ENCODE data around the gene MAG. TPM values are rescaled to one million over a fixed set of nuclear protein-coding genes. Genes with fewer than 3 reads are reported as not detected.

MAG gene
- total RNA-seq, 1 donor from 2014 or later = 0.81 TPM

DNA sequence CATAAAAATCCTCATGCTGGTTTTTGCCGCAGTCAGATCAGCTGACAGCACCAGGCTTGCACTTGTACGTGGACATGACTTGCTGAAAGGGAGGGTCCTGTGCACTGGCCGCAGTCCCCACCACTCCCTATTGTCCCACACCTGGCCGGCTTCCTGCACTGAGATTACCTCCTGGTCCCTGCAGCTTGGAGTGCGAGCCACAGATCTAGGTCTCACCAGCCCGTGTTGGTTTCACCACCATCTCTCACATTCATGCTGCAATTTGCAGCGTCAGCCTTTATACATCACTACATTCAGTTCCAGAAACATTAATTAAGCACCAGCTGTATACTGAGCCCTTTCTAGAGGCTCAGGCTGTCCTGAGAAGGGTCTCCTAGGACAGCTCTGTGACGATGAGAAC lies 22.1 kb downstream of the MAG start:
- DNase-seq (ENCODE audit: low spot score) (no peak), ATAC-seq (no peak)

DNA sequence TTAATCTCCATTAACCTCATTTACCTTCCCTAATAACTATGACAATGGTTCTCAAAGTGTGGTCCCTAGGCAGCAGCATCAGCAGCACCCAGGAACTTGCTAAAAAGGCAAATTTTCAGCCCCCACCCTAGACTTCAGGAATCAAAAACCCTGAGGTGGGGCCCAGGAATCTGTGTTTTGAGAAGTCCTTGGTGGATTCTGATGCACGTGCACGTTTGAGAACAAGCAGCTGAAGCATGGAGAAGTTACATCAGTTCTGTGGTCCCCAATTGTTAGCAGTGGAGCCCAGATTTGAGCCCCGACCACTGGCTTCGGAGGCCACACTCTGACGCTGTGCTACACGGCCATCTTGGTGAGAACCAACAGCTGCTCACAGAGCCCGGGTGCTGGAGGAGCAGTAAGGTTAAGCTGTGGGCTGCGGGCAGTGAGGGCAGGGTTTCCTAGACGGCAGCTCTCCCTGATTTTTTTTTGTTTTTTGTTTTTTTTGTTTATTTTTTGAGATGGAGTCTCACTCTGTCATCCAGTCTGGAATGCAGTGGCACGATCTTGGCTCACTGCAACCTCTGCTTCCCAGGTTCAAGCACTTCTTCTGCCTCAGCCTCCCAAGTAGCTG lies 23.0 kb downstream of the MAG start:
- DNase-seq (ENCODE audit: low spot score) (no peak), ATAC-seq (no peak)

DNA sequence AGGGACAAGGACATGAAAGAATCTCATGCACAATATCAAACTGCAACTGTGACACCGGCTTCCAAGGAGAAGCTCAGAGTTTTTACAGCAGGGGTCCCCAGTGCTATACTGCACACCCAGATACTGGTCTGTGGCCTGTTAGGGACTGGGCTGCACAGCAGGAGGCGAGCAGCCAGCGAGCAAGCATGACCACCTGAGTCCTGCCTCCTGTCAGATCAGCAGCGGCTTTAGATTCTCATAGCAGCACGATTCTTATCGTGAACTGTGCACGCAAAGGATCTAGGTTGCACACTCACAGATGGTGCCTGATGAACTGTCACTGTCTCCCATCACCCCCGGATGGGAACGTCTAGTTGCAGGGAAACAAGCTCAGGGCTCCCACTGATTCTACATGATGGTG lies 23.9 kb downstream of the MAG start:
- no peak for DNase-seq (ENCODE audit: low spot score)
- ATAC-seq = no peak

DNA sequence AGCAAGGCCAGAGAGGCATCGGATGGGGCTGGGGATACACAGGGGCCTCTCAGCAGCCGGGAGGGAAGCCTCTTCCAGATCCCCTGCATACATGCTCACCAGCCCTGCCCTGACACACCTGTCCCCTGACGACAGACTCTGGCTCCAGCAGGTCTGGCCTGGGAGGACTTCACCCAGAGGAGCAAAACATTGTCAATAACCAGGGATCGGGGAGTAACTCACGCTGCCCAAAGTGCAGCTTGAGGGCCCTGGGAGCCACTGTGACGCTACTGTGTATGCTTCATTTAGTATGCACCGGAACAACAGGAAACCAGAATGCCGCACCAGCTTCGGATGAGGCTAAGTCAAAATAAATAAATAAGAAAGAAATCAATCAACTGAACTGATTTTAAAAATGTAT lies 24.6 kb downstream of the MAG start:
- DNase-seq (ENCODE audit: low spot score) (no peak), ATAC-seq (peak; percentile 62)

DNA sequence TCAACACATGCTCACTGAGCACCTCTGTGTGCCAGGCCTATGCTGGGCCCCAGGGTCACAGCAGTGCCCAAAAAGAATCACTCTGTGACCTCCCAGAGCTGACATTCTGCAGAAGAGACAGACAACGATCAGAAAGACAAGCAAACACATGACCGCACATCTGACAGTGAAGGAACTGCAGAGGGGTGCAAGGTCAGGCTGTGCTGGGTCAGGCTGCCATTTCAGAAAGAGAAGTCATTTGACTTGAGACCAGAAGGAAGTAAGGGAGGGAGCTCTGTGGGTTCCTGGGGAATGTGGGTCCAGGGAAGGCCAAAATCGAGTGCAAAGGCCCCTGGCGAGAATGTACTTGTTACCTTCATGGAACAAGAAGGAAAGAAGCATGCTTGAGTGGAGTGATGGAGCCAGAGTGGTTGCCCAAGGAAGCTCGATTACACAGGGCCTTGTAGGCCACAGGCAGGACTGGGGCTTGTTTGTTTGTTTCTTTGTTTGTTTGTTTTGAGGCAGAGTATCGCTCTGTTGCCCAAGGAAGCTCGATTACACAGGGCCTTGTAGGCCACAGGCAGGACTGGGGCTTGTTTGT lies 25.6 kb downstream of the MAG start:
- ATAC-seq (peak; percentile 20), DNase-seq (ENCODE audit: low spot score) (no peak)

DNA sequence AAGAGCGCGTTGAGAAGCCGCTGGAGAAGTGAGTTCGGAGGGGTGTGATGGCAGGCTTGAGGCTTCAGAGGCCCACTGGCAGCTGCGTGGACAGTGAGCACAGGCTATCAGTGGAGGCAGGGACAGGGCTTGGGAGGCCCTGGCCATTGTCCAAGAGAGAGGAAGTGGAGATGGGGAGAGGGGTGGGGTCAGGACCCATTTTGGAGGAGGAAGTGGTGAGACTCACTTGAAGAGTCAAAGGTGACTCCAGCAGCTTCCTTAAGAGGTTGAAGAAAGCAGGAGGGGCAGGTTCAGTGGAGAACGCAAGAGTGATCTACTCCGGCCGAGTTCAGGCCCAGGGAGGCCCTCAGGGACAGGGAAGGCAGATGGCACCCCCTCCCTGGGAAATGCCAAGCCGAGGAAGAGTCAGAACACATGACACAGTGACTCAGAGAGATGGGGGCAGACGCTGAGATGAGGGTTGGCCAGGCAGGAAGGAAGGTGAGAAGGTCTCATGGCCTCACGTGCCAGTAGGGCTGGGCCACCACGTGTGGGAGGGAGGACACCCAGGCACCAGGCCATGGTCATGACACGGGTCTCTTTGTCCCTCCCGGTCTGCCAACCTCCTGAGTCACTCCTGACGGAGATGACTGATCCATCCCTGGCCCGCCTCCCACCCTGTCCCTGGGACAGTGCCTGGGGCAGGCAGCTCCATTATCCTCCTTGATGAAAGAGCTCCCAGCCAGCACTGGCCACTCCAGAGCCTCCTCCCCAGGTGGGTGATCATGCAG lies 26.9 kb downstream of the MAG start:
- DNase-seq (ENCODE audit: low spot score) = peak; percentile 61
- ATAC-seq = peak; percentile 62

DNA sequence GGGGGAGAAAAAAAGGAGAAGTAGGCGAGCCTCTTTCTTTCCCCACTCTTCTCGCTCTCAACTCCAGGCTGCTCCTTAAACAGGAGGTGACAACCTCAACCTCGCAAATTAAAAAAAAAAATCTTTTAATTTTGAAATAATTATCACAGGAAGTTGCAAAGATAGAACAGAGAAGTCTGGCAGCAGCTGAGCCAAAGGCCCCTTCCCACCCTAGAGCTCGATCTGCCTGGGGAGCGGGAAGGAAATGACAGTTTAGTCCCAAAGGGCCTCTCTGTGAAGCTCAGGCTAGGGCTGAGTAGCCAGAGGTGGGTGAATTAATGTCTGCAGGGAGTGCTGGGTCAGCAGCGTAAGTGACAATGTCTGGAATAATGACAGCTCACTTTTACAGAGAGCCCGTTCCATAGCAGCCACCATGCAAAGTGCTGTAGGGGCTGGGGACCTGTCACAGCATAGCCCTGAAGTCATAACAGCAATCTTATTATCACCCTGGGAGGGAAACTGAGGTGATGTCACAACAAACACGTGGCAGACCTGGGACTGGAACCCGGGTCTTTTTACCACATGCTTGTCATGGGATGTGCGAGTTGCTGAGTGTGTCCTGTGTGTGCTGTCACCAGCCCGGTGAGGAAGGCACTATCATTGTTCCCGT lies 28.2 kb downstream of the MAG start:
- ATAC-seq (peak; percentile 45), DNase-seq (ENCODE audit: low spot score) (no peak)

DNA sequence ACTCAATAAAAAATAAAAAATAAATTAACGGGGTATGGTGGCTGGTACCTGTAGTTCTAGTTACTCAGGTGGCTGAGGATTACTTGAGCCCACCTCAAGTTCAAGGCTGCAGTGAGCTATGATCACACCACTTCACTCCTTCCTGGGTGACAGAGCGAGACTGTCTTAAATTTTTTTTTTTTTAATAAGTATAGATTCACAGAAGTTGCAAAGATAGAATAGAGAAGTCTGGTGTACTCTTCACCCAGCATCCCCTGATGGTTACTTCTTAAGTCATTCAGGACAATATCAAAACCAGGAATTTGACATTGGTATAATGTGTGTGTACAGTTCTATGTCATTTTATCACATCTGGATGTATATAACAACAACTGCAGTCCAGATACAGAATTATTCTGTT lies 29.3 kb downstream of the MAG start:
- ATAC-seq (no peak), DNase-seq (ENCODE audit: low spot score) (no peak)

DNA sequence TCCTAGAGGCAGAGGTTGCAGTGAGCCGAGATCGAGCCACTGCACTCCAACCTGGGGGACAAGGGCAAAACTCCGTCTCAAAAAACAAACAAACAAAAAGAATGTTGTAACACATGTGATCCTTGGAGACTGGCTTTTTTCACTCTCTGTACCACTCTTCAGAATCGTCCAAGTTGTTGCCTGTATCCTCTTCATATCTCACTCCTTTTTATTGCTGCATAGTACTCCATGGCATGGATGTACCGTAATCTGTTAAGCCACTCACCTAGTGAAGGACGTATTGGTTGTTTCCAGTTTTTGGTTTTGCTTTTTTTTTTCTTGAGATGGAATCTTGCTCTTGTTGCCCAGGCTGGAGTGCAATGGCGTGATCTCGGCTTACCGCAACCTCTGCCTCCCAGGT lies 30.1 kb downstream of the MAG start:
- no peak for ATAC-seq
- no peak for DNase-seq (ENCODE audit: low spot score)

DNA sequence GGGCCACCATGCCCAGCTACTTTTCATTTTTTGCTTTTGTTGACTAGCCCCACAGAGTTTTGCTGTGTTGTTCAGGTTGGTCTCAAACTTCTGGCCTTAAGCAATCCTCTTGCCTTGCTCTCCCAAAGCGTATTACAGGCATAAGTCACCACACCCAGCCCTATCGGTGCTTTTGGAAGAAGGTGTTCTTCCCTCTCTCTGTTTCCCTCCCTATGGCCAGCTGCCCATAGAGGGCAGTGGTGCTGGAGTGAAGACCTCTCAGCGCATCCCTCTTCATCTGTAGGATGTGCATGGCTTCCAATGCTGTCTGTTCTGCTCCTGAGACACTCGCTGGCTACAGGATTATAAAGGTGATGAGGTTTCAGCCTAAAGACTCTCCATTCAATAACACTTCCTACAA lies 35.7 kb downstream of the MAG start:
- DNase-seq (ENCODE audit: low spot score) (no peak), ATAC-seq (no peak)

DNA sequence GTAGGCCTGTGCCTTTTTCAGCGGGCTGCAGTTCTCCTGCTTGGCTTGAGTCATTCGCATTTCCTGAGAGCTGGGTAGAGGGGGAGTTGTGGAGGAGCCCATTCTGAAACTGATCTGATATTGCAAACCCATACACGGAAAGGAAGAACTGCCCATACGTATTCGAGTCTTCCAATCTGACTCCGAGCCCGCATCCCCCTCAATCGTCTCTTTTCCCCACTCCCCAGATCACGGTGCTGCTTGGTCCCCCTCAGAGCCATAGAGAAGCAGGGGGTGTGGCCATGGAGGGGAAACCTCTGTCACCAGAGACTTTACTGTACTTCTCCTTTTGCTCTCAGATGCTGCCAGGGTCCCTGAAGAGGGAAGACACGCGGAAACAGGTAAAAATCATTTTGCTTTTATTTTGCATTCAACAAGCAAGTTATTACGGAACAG lies 36.9 kb downstream of the MAG start, which contains the start of gene CD22:
CD22 (plus strand) TSS at position 337 of the 435 bp plus-strand sequence. CDS start 2,854 bp downstream, outside the sequence.
- DNase-seq (ENCODE audit: low spot score) = no peak
- ATAC-seq = no peak

DNA sequence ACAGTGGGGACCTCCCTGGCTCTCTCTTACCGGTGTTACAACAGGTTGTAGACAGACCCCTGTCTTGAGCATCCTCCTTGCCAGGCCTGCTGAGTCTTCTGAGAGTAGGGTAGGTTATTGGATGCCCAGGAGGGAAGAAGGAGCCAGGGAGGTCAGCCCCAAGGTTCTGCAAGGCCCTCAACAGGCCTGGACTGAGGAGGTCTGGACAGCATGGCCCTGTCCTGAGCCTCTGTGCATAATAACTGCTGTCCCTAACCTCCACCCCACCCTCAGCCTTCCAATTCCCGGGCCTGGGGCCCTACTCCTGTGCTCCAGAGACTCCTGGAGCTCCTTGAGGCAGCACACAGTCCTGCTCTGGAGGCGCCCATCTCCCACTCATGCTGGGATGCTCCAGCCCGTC lies 37.4 kb downstream of the MAG start:
- DNase-seq (ENCODE audit: low spot score) (no peak), ATAC-seq (no peak)

DNA sequence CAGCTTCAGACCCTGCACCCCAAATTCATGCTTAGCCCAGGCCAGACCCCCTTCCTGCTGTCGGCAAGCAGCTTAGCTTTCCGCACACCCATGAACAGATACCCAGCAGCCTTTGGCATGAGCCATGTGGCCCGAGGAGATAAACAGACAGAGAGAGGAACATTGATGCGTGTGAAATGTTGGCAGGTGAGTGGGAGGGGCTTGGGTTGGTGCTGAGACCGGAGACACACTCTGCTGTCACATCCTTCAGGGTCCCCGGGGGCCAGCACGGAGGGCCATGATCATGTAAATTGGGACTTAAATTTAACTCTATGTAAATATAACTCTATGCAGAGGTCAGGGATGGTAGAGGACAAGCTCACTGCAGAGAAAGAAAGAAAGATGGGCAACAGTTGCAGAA lies 38.5 kb downstream of the MAG start:
- no peak for ATAC-seq
- no peak for DNase-seq (ENCODE audit: low spot score)

DNA sequence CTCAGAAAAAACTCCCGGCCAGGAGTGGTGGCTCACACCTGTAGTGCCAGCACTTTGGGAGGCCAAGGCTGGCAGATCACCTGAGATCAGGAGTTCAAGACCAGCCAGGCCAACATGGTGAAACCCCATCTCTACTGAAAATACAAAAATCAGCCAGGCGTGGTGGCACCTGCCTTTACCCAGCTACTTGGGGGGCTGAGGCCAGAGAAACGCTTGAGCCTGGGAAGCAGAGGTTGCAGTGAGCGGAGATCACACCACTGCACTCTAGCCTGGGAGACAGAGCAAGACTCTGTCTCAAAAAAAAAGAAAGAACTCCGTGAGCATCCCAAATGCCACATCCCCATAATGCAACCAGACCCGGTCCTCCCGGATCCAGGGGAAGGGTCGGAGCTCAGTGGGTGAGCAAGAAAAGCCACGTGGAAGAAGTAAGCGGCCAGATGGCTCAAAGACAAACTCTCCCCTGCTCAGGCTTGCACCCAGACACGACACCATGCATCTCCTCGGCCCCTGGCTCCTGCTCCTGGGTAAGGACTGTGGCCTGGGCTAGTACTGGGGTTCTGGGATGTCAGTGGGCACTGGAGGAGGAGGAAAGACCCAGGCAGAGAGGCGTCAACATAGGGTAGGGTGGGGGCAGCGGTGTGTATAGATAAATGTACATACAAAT lies 39.7 kb downstream of the MAG start:
- DNase-seq (ENCODE audit: low spot score) = no peak
- ATAC-seq = no peak

DNA sequence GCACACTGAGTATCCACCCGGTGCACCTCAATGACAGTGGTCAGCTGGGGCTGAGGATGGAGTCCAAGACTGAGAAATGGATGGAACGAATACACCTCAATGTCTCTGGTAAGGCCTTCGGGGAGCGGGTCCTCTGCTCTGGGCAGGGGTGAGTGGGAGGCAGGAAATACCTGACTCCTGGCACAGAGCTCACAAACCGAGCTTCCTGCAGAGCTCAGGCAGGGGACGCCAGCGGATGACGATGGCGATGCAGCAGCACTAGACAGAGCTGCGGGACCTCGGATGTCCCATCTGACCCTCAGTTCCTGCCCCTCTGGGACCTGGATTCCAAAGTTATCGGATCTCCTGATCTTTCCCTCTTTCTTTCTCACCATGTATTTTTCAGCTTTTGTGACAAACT lies 40.9 kb downstream of the MAG start:
- ATAC-seq = no peak
- no peak for DNase-seq (ENCODE audit: low spot score)

DNA sequence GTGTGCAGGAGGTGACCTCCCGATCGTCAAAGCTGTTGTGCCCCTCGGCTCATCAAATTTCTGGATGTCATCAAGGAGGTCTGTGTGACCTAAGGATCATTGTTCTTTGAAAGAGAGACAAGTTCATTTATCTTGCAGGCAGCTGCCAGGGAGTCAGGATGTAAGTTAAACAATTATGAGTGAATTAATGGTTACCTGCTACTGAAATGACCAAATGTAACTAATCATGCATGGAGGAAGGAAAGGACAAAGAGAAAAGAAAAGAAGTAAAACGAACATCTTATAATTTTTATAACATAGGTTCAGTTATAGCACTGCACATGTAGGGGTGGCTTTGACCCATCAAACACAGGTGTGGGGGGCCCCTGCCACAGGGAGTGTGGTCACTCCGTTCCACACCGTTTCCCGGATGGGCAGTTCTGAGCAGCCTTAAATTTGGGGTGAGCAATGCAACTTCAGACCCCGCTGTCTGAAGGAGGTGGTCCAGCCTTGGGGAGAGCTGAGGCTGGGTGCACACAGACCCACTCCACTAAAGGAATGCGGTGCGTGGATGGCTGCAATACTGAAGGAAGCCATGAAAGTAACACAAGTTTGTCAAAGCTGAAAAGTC lies 42.3 kb downstream of the MAG start:
- ATAC-seq = no peak
- no peak for DNase-seq (ENCODE audit: low spot score)

DNA sequence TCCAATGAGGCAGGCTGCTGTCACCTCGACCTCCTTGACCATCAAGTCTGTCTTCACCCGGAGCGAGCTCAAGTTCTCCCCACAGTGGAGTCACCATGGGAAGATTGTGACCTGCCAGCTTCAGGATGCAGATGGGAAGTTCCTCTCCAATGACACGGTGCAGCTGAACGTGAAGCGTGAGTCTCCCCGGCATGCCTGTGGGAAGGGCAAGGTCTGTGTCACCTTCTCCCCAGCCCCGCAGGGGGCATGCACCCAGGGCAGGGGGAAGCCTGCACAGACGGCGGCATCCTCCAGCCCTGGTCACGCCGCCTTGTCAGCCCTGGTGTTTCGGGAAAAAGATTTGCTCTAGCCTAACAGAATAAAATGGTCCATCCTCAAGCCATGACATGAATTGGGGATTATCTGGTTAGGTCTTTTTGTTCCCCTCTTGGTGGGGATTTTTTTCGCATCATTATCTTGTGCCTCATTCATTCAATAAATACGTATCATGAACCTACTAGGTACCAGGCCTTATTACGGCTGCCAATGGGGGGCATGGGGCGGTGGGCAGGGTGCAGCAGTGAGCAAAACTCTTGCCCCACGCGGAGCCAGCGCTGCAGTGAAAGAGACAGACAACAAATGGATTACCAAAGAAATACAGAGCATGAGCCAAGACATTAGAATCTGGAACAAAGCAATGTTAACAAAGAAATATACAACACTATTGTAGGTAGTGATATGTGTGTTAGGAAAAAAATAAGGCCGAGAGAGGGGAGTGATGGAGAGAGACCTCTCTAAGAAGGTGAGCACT lies 44.4 kb downstream of the MAG start:
- ATAC-seq (no peak), DNase-seq (ENCODE audit: low spot score) (no peak)

DNA sequence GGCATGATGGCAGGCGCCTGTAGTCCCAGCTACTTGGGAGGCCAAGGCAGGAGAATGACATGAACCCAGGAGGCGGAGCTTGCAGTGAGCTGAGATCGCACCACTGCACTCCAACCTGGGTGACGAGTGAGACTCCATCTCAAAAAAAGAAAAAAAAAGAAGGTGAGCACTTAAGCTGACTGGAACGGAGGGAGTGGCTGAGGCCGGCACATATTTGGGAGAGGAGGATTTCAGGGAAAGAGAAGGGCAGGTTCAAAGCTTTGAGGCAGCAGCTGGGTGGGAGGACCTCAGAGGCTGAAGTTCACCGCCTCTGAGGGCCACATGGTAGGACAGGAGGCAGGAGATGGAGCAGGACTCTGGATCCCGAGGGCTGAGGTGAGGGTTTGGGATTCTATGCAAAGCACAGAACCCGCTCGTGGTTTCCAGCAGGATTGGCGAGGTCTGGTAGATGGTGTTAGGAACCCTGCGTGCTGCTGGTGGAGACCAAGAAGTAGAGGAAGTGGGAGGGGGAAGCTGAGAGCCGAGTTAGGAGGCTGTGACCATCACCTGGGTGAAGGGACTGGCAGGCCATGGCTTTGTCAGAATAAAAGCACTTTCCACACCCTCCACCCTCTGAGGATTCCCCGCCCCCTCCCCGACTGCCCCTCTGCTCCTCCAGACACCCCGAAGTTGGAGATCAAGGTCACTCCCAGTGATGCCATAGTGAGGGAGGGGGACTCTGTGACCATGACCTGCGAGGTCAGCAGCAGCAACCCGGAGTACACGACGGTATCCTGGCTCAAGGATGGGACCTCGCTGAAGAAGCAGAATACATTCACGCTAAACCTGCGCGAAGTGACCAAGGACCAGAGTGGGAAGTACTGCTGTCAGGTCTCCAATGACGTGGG lies 45.4 kb downstream of the MAG start:
- no peak for ATAC-seq
- DNase-seq (ENCODE audit: low spot score) = no peak

DNA sequence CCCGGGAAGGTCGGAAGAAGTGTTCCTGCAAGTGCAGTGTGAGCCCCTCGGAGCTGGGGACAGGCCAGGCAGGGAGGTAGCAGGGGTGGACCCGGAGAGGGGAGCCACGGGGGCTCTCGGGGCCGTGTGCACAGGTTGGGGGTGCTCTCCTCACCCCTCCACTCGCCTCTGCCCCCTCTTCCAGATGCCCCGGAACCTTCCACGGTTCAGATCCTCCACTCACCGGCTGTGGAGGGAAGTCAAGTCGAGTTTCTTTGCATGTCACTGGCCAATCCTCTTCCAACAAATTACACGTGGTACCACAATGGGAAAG lies 46.0 kb downstream of the MAG start:
- no peak for ATAC-seq
- DNase-seq (ENCODE audit: low spot score) = no peak
